ENCODE measurements around the gene CCDC187. TPM values are rescaled to one million over a fixed set of nuclear protein-coding genes. Genes with fewer than 3 reads are reported as not detected.

The CCDC187 gene
- total RNA-seq, 1 experiment from 2014 or later, result not detected

DNA sequence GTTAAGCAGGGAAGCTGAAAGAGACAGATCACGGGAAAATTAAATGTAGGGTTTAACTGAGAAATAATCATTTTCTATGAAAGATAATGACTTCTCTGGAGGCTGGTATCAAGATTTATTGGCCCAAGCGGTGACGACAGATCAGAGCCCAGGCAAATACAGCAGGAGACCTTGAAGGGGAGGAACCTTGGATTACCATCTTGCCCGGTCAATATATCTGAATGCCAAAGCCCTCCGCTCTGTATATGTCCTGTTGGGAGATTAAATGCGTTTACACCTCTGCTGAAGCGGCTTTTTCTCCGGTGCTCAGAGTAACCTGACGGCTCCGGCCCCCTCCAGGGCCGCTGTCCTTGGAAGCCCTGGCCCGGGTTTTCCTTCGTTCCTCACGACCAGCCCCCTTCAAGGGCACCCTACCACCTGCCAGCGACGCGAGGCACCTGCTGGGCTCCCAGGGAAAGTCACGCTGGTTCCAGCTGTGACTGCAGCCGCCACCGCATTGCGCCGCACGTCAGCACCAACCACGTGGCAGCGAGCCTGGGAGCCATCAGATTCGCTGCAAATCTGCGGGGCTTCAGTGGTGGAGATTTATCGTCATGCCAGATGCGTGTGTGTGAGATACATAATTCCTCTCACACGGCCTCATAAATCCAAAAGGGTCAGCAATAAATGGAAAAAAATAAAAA, 53.9 kb downstream of the CCDC187 start:
- H3K4me3 ChIP-seq, result no peak overlapping the region
- H3K36me3 ChIP-seq, result 0 out of 2 replicates have a peak, but pooled peaks cover 2% of the 10 kb centered on the region
- H3K27ac ChIP-seq, result no peak overlapping the region
- 0 out of 2 replicates have a peak, but pooled peaks cover 4% of the 10 kb centered on the region for H3K4me1 ChIP-seq (replicated peaks)
- H3K9me3 ChIP-seq (replicated peaks), result peaks cover 3% of the 10 kb centered on the region; the same call in 1 of the 2 replicates
- DNase-seq (ENCODE audit: low read depth in 1 of 2, low spot score in 2 of 2), result no peak
- 0 out of 2 replicates have a peak, but pooled peaks cover 7% of the 10 kb centered on the region for H3K27me3 ChIP-seq (replicated peaks)

DNA sequence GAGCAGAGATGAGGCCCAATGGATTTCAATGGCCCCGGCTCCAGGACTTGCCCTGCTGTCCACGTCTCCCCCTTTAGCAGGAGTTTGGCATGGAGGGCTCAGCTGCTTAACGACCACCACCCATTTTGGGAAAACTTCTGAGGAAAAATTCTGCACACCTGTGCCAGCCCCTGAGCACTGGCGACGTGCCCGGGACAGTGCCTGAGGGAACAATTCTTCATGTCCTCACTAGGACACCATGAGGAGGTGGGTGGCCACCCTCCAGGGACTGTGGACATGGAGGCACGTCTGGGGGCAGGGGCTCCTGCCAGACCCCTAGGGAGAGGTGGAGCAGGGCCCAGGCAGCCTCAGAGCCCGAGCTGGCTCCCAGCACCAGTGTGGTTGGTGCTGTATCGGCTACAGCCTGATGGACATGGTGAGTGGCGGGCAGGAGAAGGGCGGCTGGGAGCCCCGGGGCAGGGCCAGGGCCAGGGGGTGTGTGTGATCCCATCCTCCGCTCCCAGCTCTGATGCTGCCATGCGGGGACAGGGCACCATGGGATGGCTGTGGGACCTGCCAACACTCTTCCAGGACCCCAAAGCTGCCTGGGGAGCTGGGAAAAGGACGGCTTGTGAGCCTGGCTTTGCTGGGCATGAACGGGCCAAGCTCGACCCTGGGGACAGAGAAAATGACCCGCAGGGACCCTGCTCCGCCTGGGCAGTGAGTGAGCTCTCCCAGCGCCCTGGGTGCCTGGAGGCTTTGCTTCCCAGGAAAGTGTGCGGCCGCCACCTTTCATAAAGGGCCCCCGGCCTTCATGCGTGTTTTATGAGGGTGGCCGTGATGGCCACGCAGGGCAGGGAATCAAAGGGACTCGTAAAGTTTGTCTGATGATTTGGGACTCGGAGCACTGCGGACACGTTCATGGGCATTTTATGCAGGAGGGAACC, 54.7 kb downstream of the CCDC187 start:
- no peak overlapping the region for H3K27ac ChIP-seq
- 0 out of 2 replicates have a peak, but pooled peaks cover 7% of the 10 kb centered on the region for H3K27me3 ChIP-seq (replicated peaks)
- H3K4me1 ChIP-seq (replicated peaks), result peaks cover 9% of the 10 kb centered on the region
- DNase-seq (ENCODE audit: low read depth in 1 of 2, low spot score in 2 of 2), result no peak
- peaks cover 3% of the 10 kb centered on the region; the same call in 1 of the 2 replicates for H3K9me3 ChIP-seq (replicated peaks)
- no peak overlapping the region for H3K4me3 ChIP-seq
- H3K36me3 ChIP-seq, result 0 out of 2 replicates have a peak, but pooled peaks cover 2% of the 10 kb centered on the region

DNA sequence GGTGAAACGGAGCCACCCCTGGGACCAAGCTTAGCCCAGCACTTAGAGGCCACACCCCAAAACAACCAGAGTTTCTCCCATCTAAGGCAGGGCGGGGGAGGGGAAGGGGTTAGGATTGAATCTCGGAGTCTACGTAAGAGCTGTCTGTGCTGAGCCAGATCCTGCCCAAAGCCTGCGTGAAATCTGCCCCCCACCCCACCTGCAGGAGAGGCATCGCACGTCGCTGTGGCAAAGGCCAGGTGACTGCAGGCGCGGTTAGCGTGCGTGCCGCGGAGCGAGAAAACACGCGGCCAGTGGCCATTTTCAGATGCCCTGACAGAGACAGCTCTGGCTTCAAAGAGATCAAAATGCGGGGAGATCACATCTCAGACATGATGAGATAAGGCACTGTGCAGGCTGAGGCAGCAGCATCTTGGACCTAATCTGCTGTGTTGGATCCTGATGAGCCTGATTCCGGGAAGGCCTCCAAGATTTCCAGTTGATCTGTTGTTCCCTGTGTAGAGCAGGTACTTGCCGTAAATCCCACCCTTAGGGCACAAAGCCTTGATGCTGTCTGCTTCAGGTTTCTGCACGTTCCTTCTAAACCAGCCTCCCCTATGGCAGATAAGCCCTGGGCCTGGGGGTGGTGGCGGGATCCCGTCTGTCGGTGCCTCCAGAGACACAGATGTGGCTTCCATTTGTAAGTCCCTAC, 55.8 kb downstream of the CCDC187 start:
- H3K4me1 ChIP-seq (replicated peaks), result peaks cover 11% of the 10 kb centered on the region
- 0 out of 2 replicates have a peak, but pooled peaks cover 7% of the 10 kb centered on the region for H3K27me3 ChIP-seq (replicated peaks)
- H3K4me3 ChIP-seq, result no peak overlapping the region
- H3K36me3 ChIP-seq, result 0 out of 2 replicates have a peak, but pooled peaks cover 2% of the 10 kb centered on the region
- H3K27ac ChIP-seq, result no peak overlapping the region
- peaks cover 3% of the 10 kb centered on the region; the same call in 1 of the 2 replicates for H3K9me3 ChIP-seq (replicated peaks)
- no peak for DNase-seq (ENCODE audit: low read depth in 1 of 2, low spot score in 2 of 2)

DNA sequence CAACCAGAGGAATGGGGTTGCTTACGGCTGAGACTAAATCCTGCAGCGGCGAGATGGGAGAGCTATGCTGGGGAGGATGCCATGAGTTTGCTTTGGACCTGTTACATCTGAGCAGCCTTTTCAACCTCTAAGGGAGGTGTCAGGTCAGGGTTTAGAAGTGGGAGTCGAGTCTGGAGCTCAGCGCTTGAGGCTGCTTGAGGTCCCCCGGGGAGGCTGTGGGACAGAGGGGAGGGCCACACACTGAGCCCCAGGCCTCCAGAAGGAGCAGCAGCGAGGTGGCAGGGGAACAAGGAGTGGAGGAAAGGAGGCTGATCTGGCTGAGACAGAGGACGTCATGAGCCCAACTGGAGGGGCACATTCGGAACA, 56.4 kb downstream of the CCDC187 start:
- DNase-seq (ENCODE audit: low read depth in 1 of 2, low spot score in 2 of 2), result no peak
- 0 out of 2 replicates have a peak, but pooled peaks cover 2% of the 10 kb centered on the region for H3K36me3 ChIP-seq
- no peak overlapping the region for H3K4me3 ChIP-seq
- H3K9me3 ChIP-seq (replicated peaks), result peaks cover 3% of the 10 kb centered on the region; the same call in 1 of the 2 replicates
- H3K27me3 ChIP-seq (replicated peaks), result 0 out of 2 replicates have a peak, but pooled peaks cover 7% of the 10 kb centered on the region
- H3K27ac ChIP-seq, result no peak overlapping the region
- H3K4me1 ChIP-seq (replicated peaks), result peaks cover 11% of the 10 kb centered on the region

DNA sequence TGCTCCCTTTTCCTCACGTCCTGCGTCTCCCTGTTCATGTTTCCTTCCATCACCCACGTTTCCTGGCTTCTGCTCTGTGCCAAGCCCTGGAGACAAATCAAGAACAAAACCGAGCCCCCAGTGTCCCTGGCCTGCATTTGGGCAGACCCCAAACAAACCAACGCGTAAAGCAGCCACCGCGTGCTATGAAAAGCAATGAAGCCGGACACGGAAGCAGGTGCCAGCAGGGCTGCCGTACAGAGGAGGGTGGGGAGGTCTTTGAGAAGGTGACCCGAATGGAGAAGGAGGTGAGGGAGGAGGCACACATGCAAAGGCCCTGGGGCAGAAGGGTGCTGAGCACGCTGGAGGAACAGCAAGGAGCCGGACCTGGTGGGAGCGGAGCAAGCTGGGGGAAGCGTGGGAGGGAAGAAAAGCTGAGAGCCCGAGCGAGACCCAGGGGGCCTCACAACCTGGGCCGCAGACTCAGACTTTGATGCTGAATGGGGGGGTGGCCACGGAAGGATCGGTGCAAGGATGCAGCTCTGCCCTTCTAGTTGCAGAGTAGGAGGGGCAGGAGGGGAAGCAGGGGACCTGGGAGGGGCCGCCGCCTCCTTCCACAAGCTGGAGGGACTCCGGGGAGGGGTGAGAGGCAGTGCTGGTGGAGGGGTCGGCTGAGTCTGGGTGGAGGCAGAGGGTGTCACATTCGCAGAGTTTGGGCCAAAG, 56.9 kb downstream of the CCDC187 start:
- peaks cover 11% of the 10 kb centered on the region for H3K4me1 ChIP-seq (replicated peaks)
- H3K27ac ChIP-seq, result no peak overlapping the region
- DNase-seq (ENCODE audit: low read depth in 1 of 2, low spot score in 2 of 2), result no peak
- 0 out of 2 replicates have a peak, but pooled peaks cover 2% of the 10 kb centered on the region for H3K36me3 ChIP-seq
- 0 out of 2 replicates have a peak, but pooled peaks cover 7% of the 10 kb centered on the region for H3K27me3 ChIP-seq (replicated peaks)
- no peak overlapping the region for H3K4me3 ChIP-seq
- peaks cover 3% of the 10 kb centered on the region; the same call in 1 of the 2 replicates for H3K9me3 ChIP-seq (replicated peaks)

DNA sequence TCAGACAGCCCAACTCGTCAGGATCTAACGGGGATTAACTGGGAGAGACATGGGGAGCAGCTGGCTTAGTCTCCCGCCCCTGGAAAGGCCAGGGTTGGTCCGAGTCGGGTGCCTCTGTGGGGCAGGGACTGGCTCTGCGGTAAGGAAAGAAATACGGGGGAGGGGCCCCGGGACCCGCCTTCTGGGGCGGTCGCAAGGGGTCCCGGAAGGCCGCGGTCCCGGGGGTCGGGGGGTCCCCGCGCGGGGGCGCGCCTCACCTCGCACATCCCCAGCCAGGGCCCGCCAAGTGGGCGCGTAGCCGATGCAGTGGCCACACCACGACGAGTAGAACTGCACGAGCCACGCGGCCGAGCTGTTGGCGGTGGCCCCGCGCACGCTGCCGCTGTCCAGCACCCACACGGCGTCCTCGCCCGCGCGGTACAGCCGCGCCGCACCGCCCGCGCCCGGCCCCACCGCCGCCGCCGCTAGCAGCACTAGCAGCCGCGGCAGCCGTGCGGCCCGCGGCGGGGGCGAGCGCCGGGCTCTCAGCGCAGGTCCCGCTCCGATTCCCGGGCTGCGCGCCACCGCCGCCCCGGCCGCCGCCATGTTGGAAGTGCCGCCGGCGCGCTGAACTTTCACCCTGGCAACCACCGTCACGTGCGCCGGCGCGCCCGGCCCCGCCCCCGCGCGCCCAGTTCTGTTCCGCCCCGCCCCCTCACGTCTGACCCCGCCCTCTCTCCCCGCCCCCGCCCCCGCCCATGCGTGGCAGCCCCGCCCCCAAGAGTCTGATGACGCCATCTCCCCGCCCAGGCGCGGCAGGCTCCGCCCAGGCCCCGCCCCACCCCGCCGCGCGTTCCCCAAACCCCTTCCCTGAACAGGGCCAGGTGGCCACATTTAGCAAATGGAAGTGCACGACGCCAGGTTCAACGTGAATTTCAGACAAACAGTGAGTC, 58.4 kb downstream of the CCDC187 start, which contains the start of gene QSOX2:
QSOX2 (minus strand) TSS at position 594 of the 932 bp plus-strand sequence; CDS start at position 585, 9 bp downstream.
- DNase-seq (ENCODE audit: low read depth in 1 of 2, low spot score in 2 of 2), result peak; percentile 25 to 73
- Histone ChIP-seq H3K4me1 (replicated peaks) (peaks cover 11% of the 10 kb centered on the region), H3K36me3 (0 out of 2 replicates have a peak, but pooled peaks cover 2% of the 10 kb centered on the region), H3K27ac (no peak within 1 kb of the TSS), H3K27me3 (replicated peaks) (0 out of 2 replicates have a peak, but pooled peaks cover 7% of the 10 kb centered on the region), H3K4me3 (peak within 1 kb of the TSS; percentile 88), H3K9me3 (replicated peaks) (peaks cover 3% of the 10 kb centered on the region; the same call in 1 of the 2 replicates)

DNA sequence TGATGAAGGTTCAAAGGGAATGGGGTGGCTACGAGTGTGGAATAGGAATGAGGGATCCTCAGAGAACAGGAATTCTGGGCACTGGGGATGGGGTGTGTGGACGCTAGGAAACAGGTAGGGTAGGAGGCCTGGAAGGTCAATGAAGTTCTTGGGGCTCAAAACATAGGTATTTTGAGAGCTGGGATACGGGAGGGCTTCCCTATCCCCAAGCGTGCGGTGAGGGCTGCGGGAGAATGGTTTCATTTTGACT, 59.0 kb downstream of the CCDC187 start:
- peaks cover 3% of the 10 kb centered on the region; the same call in 1 of the 2 replicates for H3K9me3 ChIP-seq (replicated peaks)
- 0 out of 2 replicates have a peak, but pooled peaks cover 2% of the 10 kb centered on the region for H3K36me3 ChIP-seq
- peak overlapping the region; percentile 88 for H3K4me3 ChIP-seq
- no peak overlapping the region for H3K27ac ChIP-seq
- H3K27me3 ChIP-seq (replicated peaks), result 0 out of 2 replicates have a peak, but pooled peaks cover 3% of the 10 kb centered on the region
- no peak for DNase-seq (ENCODE audit: low read depth in 1 of 2, low spot score in 2 of 2)
- peaks cover 11% of the 10 kb centered on the region for H3K4me1 ChIP-seq (replicated peaks)

DNA sequence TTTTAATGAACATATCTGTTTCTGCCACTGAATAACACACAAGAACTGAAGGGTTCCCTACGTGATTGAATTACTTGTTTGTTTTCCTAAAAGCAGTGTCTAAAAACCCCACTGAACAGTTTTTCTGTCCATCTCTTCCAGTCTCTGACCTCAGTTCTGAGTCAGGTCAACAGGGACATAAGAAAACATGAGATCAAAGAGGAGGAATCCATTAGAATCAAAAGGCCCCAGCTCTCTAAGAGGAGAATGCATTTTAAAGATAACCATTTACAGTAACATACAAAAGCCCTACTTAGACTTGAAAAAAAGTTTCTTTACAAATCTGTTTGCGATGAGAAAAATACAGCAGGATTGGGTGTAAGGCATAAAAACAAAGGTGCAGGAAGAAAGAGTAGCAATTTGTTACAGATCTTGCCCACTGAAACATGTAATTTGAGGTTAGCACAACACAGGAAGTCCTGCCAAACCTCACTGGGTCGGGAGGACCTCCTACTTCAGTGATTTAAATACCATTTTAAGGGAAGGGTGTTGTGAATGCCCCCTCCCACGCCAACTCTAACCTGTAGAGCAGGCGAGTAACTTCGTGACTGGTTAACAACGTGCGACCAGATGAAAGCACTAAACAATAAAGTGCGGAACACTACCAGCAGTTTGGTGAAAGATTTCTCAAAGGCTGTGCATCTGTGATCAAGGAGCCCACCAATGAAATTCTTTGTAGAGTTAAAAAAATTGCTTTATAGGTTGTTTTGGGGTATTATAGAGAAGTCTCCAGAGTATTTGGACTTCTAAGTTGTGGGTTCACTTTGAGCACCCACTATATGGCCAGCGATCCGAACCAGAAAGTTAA, 59.5 kb downstream of the CCDC187 start:
- Histone ChIP-seq H3K36me3 (0 out of 2 replicates have a peak, but pooled peaks cover 2% of the 10 kb centered on the region), H3K4me1 (replicated peaks) (peaks cover 11% of the 10 kb centered on the region), H3K9me3 (replicated peaks) (peaks cover 3% of the 10 kb centered on the region; the same call in 1 of the 2 replicates), H3K4me3 (peak overlapping the region; percentile 88), H3K27ac (no peak overlapping the region), H3K27me3 (replicated peaks) (0 out of 2 replicates have a peak, but pooled peaks cover 3% of the 10 kb centered on the region)
- DNase-seq (ENCODE audit: low read depth in 1 of 2, low spot score in 2 of 2), result no peak

DNA sequence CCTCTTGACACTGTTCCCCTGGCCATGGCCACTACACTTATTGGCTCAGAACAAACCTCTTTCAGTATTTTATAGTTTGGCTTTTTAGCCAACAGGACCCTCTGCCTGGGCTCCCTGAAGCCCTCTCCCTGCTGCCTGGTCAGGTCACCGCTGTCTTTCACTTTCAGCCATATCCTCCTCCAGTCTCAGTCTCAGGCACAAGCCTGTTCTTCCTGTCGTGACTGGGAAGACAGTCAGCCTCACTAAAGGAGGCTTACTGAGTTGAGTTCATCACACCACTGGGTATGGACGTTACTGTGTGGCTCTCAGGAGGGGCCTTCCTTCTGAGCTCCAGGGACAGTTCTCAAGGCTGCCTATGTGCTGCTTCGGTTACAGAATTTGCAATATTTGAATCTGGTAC, 60.3 kb downstream of the CCDC187 start:
- DNase-seq (ENCODE audit: low read depth in 1 of 2, low spot score in 2 of 2), result no peak
- Histone ChIP-seq H3K9me3 (replicated peaks) (peaks cover 3% of the 10 kb centered on the region; the same call in 1 of the 2 replicates), H3K27me3 (replicated peaks) (0 out of 2 replicates have a peak, but pooled peaks cover 3% of the 10 kb centered on the region), H3K4me1 (replicated peaks) (peaks cover 11% of the 10 kb centered on the region), H3K27ac (no peak overlapping the region), H3K36me3 (0 out of 2 replicates have a peak, but pooled peaks cover 2% of the 10 kb centered on the region), H3K4me3 (no peak overlapping the region)

DNA sequence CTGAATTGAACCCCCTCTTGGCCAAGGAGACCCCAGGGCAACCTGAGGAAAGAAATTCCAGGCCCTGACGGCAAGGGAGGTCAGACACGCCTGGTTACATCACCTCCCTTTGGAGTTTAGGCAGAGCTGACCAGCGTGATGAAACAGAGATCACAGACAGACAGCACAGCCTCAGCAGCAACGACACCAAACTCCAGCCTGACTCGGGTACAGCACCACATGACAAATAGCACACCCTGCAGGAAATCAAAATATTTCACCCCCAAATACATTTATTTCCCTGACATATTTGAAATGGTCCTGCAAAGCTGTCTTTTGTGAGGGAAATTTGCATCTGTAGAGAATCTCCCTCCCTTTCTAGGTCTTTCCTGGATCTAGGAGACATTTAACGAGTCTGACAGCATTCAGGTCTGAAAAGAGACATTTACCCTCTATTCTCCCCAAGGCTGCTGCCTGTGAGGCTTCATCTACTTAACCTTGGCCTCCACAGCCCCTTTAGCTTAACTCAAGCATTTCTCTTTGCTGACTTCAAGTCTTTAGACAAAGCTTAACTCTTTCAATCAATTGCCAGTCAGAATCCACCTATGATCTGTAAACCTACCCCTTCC, 60.9 kb downstream of the CCDC187 start:
- no peak overlapping the region for H3K27ac ChIP-seq
- 0 out of 2 replicates have a peak, but pooled peaks cover 2% of the 10 kb centered on the region for H3K36me3 ChIP-seq
- 0 out of 2 replicates have a peak, but pooled peaks cover 3% of the 10 kb centered on the region for H3K27me3 ChIP-seq (replicated peaks)
- peaks cover 11% of the 10 kb centered on the region for H3K4me1 ChIP-seq (replicated peaks)
- no peak overlapping the region for H3K4me3 ChIP-seq
- DNase-seq (ENCODE audit: low read depth in 1 of 2, low spot score in 2 of 2), result no peak
- peaks cover 3% of the 10 kb centered on the region; the same call in 1 of the 2 replicates for H3K9me3 ChIP-seq (replicated peaks)

DNA sequence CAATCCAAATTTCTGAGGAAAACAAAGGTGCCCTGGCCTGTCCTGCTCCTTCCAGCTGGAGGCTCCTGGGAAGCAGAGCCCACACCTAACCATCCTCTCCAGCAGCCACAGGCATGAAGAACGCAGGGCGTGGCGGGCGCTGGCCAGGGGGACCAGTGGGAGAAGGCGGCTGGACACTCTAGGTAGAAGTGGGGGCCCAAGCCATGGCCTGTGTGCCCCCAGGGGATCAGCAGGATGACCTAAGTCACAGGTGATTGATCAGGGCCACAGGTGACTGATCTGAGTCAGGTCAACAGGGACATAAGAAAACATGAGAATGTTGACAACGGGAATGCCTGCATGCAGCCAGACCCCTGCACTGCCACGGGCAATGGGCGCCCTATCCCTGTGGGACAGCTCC, 61.6 kb downstream of the CCDC187 start:
- peaks cover 11% of the 10 kb centered on the region for H3K4me1 ChIP-seq (replicated peaks)
- no peak for DNase-seq (ENCODE audit: low read depth in 1 of 2, low spot score in 2 of 2)

More for the DNA sequence above, 61.6 kb downstream of the CCDC187 start:
- H3K4me3 ChIP-seq, result no peak overlapping the region
- H3K27ac ChIP-seq, result no peak overlapping the region
- H3K36me3 ChIP-seq, result 0 out of 2 replicates have a peak, but pooled peaks cover 2% of the 10 kb centered on the region
- 0 out of 2 replicates have a peak, but pooled peaks cover 3% of the 10 kb centered on the region for H3K27me3 ChIP-seq (replicated peaks)
- peaks cover 3% of the 10 kb centered on the region; the same call in 1 of the 2 replicates for H3K9me3 ChIP-seq (replicated peaks)

All from SJSA1 (cell line).